A673 (cell line): Measurements from ENCODE around the gene ZBTB44. TPM values are rescaled to one million over a fixed set of nuclear protein-coding genes. Genes with fewer than 3 reads are reported as not detected.

ENCODE experiments used
- BruUV-seq: library from RNA; stranded (reverse); fragments of 400-500 nt; replicated peaks from 2 replicates; lab custom pipeline; 2021; lab: Mats Ljungman, UMichigan
- CTCF ChIA-PET: fragments of 300-600 bp; sonication (Branson Sonifier 250); formaldehyde crosslinking; loops from one replicate; lab custom pipeline; 2022; ENCODE audit warnings: antibody characterized with exemption; lab: Charles Lee
- POLR2A ChIA-PET: fragments of 300-600 bp; sonication (Branson Sonifier 250); formaldehyde crosslinking; loops from one replicate; lab custom pipeline; 2022; ENCODE audit warnings: antibody characterized with exemption; ENCODE audit not compliant: low non-redundant PET; lab: Charles Lee
- DNase-seq: peaks from one replicate; pipeline ENCODE4 v3.0.0-alpha.2; 2015; ENCODE audit warnings: low spot score
- H3K27ac ChIP-seq: fragments of 200-600 bp; sonication (generic); 2 replicates; pipeline ENCODE4 v1.5.1; 2016; ENCODE audit warnings: mixed run types, low read depth, mild to moderate bottlenecking, mixed read lengths, antibody characterized with exemption, low read length; ENCODE audit not compliant: poor library complexity, severe bottlenecking
- H3K27me3 ChIP-seq: fragments of 200-600 bp; sonication (generic); replicated peaks from 2 replicates; pipeline ENCODE4 v1.6.1; 2017; ENCODE audit warnings: mixed run types, low read depth, mild to moderate bottlenecking, mixed read lengths, antibody characterized with exemption, low read length; ENCODE audit not compliant: insufficient read depth, poor library complexity
- H3K36me3 ChIP-seq: fragments of 200-600 bp; sonication (generic); 2 replicates; pipeline ENCODE4 v1.6.1; 2016; ENCODE audit warnings: mixed run types, mild to moderate bottlenecking, mixed read lengths, antibody characterized with exemption, low read length; ENCODE audit not compliant: insufficient read depth, poor library complexity, severe bottlenecking
- H3K4me1 ChIP-seq: fragments of 200-600 bp; sonication (generic); 2 replicates; pipeline ENCODE4 v1.6.1; 2017; ENCODE audit warnings: mixed run types, mild to moderate bottlenecking, mixed read lengths, antibody characterized with exemption, low read length; ENCODE audit not compliant: insufficient read depth, poor library complexity, severe bottlenecking
- H3K4me3 ChIP-seq: fragments of 200-600 bp; sonication (generic); 2 replicates; pipeline ENCODE4 v1.5.1; 2016; ENCODE audit warnings: low read depth, mixed run types, mild to moderate bottlenecking, mixed read lengths, low read length; ENCODE audit not compliant: poor library complexity, severe bottlenecking
- H3K9me3 ChIP-seq: fragments of 200-600 bp; sonication (generic); 2 replicates; pipeline ENCODE4 v1.6.1; 2016; ENCODE audit warnings: mixed run types, low read depth, mild to moderate bottlenecking, mixed read lengths, antibody characterized with exemption, low read length; ENCODE audit not compliant: poor library complexity, severe bottlenecking
- CTCF ChIP-seq: fragments of 300-800, 200-600 bp; sonication (generic); conservative IDR thresholded peaks from 2 replicates; pipeline ENCODE4 v1.5.1; 2017; ENCODE audit warnings: low read depth, mild to moderate bottlenecking, antibody characterized with exemption, low read length, moderate library complexity, mixed read lengths
- EZH2 ChIP-seq: fragments of 200-600 bp; sonication (generic); IDR thresholded peaks from 2 replicates; pipeline ENCODE4 v1.6.1; 2017; ENCODE audit warnings: borderline replicate concordance, low read depth, mild to moderate bottlenecking, mixed read lengths, antibody characterized with exemption, low read length; ENCODE audit not compliant: poor library complexity, severe bottlenecking
- intact Hi-C: fragments of 100-400 bp; cut with micrococcal nuclease; formaldehyde crosslinking; loops from one replicate; pipeline ENCODE4 v1.10.0; 2022; ENCODE audit not compliant: unreplicated experiment
- total RNA-seq: library from RNA; stranded (reverse); gene quantifications from 2 replicates; pipeline ENCODE4 v1.2.3, GENCODE V29; 2021

The ZBTB44 gene
- total RNA-seq, 1 experiment from 2014 or later = 37.0 TPM

GRCh38 chr11:130308886-130309285 is 5.8 kb downstream of the ZBTB44 start:
- Histone ChIP-seq H3K4me1 (peaks cover 17% of the 10 kb centered on the region), H3K27ac (no peak overlapping the region), H3K36me3 (peaks cover 7% of the 10 kb centered on the region), H3K4me3 (no peak overlapping the region), H3K27me3 (no peaks in the 10 kb centered on the region), H3K9me3 (peaks cover 14% of the 10 kb centered on the region)
- POLR2A ChIA-PET = no interaction called here
- TF ChIP-seq CTCF (no peak), EZH2 (no peak)
- BruUV-seq = no TSS peak
- DNase-seq = no peak
- intact Hi-C loops = no loop called here
- CTCF ChIA-PET = no interaction called here

- Histone ChIP-seq H3K36me3 (peaks cover 7% of the 10 kb centered on the region), H3K4me3 (no peak overlapping the region), H3K9me3 (peaks cover 14% of the 10 kb centered on the region), H3K27ac (no peak overlapping the region), H3K4me1 (peaks cover 14% of the 10 kb centered on the region), H3K27me3 (no peaks in the 10 kb centered on the region)
- CTCF ChIA-PET = no interaction called here
- no peak for TF ChIP-seq CTCF
- no peak for TF ChIP-seq EZH2
- DNase-seq = no peak
- intact Hi-C loops = no loop called here
- POLR2A ChIA-PET = no interaction called here
- BruUV-seq = no TSS peak
Measured at GRCh38 chr11:130308059-130308458, 6.7 kb downstream of the ZBTB44 start.

DNA sequence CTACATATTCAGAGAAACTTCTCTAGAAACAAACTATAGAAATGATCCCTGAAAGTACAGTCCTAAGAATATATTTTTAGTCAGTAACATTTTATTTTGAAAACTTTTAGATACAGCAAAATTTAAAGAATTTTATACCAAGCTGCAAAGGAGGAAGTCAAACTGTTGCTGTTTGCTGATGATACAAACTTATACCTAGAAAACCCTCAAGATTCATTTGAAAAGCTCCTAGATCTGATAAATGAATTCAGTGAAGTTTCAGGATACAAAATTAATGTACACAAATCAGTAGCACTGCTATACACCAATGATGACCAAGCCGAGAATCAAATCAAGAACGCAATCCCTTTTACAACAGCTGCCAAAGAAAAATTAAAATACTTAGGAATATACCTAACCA is 10.1 kb downstream of the ZBTB44 start:
- DNase-seq = no peak
- intact Hi-C loops = no loop called here
- no peaks in the 10 kb centered on the region for H3K4me1 ChIP-seq
- ChIA-PET CTCF (no interaction called here), POLR2A (no interaction called here)
- no peaks in the 10 kb centered on the region for H3K27me3 ChIP-seq
- no peak overlapping the region for H3K27ac ChIP-seq
- H3K36me3 ChIP-seq = peaks cover 7% of the 10 kb centered on the region
- BruUV-seq = no TSS peak
- H3K4me3 ChIP-seq = no peak overlapping the region
- TF ChIP-seq CTCF = no peak
- TF ChIP-seq EZH2 = no peak
- H3K9me3 ChIP-seq = peaks cover 14% of the 10 kb centered on the region
